ENCODE results near the gene AHCYL2.

- no peak for TF ChIP-seq CTCF (conservative IDR thresholded peaks at IDR 0.05 in 1 of 2, IDR thresholded peaks at IDR 0.05 in 1 of 2; ENCODE audit: extremely low read depth in 1 of 2, insufficient read depth in 1 of 2, low read depth in 1 of 2, low read length in 2 of 2)
- no peak for TF ChIP-seq EZH2 (IDR thresholded peaks at IDR 0.05; ENCODE audit: borderline replicate concordance, low read length)
Observed at GRCh38 chr7:129368389-129368986, 143.7 kb downstream of the AHCYL2 start.
